CD4-positive, alpha-beta T cell treated with Interleukin-6 for 4 hours (primary cell): ENCODE data around the gene CTNNAL1.

Source experiments
- DNase-seq: peaks from one replicate; pipeline ENCODE4 v3.0.0-alpha.2; 2020; ENCODE audit warnings: mixed read lengths

CTNNAL1 gene

GRCh38 chr9:109026306-109026705 is 13.0 kb upstream of the CTNNAL1 start:
- no peak for DNase-seq

DNA sequence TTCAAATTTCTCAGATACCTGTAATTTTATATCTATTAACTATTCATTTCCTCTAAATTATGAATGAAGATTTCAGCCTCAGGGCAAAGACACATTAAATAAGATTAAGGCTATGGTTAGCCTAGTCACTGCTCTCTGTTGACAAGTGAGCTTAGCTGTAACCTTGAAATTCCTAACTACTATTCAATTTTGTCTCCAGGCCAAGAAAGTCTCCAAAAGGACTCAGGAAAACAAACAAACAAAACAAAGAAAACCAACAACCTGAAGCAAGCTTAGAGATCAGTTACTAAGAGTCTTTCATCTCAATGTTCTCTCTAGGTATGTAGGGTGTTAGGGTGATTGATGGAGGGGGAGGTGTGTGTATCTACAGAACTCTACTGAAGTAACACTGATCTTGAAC is 9.6 kb upstream of the CTNNAL1 start:
- DNase-seq = no peak

DNA sequence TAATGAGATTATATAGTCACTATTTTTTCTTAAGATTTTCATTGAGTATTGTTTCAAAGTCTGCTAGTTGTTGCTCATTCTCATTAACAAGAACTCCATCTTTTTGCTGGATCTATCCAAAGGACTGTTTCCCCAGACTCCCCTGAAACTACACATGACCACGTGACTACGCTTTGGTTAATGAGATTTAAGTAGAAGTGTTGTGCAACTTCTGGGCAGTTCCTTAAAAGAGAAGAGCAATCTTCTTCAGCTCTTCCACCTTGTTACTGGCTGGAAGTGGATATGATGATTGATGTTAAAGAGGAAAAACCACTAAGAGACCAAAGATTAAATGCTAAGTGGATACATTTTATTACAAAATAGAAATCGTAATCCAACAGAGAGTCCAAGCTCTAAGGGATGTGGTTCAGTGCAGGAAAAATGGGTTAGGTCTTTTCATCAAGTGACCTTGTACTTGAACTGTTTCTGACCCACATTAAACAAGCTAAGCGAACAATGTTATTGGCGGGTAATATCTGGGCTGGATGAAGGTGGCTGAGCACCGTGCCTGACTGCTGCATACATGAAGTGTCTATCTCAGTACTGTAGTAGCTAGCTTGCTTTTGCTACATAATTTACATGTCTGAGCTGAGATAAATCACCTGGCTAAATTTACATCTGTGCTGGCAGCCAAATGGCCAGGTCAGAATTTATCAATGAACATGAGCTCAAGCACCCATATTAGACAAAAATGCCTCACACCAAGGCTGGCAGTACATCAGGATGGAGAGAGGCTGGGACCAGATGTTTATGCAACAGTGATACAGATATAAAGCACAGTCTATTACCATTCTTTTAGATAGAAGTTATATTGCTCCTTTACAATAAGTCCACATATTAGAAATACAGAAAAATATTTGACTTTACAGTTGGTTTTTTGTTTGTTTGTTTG is 7.5 kb upstream of the CTNNAL1 start:
- no peak for DNase-seq

DNA sequence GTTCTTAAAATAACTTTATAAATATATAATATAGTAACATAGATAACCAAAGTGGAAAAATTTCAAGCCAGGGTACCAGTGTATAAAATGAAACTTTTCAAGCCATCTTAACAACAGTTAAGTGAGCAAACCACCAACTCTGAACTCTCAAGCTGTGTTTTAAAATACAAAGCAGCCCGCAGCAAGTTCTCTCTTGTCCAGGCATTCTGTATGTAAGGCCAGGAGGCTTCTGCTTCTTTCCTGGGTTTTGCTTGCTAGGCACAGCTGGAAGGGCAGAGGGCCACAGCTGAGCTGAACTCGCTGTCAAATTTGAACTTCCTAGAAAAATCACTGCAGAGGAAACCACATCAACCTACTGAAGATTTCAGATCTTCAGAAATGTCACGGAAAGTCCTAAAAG is 6.8 kb upstream of the CTNNAL1 start:
- no peak for DNase-seq

- no peak for DNase-seq
These were observed 6.1 kb upstream of the CTNNAL1 start for GRCh38 chr9:109019420-109019819.

DNA sequence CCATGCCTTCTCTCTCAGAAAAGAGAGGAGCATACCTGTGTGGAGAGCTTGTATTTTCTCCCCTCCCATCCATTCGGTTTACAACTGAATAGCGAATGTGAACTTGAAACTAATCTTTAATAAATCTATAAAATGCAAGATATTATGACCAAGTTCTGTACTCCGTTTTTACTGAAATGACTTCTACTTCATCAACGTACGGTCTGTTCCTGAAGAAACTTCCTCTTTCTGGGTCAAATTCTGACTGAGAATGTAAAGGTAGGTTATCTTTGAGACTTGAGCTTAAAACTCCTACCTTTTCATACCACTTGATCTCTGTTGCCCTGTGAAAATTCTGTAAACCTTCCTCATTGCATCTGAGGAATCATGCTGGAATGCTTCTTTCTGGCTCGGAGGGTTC is 4.2 kb upstream of the CTNNAL1 start:
- DNase-seq = no peak

- no peak for DNase-seq
These were observed 3.8 kb upstream of the CTNNAL1 start for GRCh38 chr9:109017061-109017460.

DNA sequence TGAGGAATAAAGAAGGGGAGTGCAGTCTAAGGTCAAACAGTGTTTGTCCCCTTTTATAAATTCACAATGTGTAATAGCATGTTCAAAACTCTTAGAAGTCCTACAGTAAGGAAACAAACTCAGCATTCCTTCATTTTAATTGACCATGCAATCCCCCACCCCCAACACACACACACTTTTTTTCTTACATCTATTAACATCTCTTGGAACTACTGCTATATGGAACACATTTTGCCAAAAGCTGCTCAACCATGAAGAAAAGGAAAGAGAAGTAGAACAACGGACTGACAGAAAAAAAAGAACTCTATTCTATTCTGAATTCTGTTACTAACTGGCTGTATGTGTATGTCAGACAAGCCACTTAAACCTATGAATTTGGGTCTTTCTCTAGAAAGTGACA is 2.8 kb upstream of the CTNNAL1 start:
- DNase-seq = no peak

GRCh38 chr9:109014608-109015280 is 1.4 kb upstream of the CTNNAL1 start:
- DNase-seq = no peak

DNA sequence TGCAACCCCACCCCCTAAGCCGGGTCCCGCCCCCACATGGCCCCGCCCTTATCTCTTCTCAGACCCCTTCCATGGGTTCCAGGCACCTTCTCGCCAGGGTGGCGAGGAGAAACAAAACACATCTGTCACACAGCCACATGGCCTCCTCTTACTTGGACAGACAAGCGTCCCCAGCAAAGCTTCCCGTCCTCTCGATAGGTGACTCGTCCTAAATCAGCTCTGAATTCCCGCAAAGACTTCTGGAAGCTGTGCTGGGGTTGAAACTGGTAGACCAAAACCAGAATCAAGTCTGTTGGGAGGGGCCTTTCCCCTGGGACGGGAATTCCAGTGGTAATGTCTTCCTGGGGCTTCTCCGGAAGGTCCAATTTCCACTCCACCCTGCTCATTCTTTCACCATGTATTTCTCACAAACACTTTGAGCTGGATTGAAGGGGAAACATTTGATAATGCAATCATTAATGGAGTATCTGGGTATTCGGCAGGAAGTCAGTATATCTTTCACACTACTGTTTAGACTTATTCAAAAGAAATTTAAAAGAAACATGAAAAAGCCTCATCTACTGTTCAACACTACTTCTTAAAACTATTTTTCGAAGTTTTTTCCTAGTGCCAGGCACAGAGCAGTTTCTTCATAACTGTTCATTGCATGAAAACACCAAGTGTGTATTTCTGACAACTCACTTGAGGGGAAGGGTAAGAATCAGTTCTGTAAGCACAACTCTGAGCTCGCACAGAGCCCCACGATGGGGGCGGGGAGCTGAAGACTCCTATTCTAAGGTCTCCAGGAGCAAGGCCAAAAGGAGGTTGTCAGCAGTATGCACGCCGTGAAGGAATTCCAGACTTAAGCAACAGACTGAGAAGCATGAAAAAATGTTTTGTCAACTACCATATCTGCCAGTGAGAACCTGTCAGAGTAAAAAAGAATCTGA is 644 bp upstream of the CTNNAL1 start:
- DNase-seq = no peak

DNA sequence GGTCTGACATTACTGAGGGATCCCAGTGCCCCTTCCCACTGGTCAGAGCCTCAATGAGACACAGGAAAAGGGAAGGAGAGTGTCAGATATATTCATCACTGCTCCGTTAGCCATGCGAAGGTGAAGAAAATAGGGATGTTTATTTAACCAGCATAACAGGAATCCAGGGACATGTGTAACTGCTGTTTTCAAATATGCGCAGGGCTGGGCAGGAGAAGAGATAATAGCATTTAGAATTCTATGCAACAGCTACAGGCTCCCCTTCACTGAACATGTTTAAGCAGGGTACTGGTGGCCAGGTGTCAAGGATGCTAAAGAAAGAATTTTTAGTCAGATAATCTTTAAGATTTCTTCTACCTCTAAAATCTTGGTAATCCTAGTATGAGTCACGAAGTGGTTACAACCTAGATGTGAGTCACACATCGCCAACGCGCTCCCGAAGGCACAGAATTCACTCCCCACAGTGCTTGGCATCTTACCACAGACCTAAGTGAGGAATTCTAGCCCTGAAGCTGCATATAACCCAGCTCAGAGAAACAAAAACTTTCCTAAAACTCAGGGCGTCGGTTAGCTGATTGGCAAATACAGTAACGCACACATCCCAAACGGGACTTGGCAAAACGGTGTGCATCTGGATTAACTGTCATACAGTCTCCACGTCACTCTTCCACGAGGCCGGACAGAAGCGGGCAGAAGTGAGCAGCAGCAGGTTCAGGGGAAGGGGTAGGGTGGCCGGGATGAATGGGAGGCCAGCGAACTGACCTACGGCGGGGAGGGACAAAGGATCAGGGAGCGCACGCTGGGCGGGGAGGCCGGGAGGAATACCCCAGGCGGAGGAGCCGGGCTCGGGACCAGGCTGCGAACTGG is 1.1 kb downstream of the CTNNAL1 start:
- DNase-seq = peak; percentile 63

GRCh38 chr9:109011231-109011671 is 2.0 kb downstream of the CTNNAL1 start:
- DNase-seq = no peak

DNA sequence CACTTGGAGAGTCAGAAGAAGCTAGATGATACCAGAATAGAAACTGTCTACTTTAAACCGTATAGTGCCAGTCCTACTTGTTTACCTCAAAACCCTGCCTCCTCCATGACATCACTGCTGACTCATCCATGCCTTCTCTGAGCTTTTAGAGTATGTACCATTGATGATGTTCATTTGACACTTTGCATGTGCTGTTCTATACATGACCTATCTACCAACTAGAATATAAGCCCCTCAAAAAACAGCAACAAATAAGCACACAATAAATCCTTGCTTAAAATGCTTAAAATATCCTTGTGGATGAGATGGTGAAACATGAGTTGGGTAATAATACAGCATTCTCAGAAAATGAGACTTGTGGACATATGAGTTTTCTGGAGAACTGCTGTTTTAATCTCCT is 2.6 kb downstream of the CTNNAL1 start:
- DNase-seq = peak; percentile 74

DNA sequence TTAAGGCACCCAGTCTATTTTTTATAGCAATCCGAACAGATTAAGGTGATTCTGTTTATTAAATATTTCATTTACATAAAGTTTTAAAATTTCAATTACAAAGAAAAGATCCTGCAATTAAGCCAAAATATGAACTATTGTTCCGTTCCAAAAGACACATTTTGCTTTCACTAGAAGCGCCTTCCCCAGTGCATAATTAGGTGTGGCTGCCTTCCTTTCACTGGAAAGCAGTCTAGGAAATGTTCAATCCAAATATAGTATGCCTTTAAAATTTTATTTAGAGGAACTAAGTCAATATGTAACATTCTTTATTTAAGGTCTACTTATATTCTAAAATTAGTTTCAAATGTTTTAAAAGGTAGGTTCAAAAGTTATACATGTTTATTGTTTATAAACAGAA is 7.6 kb downstream of the CTNNAL1 start:
- DNase-seq = no peak

GRCh38 chr9:109003116-109003515 is 10.2 kb downstream of the CTNNAL1 start:
- no peak for DNase-seq

DNA sequence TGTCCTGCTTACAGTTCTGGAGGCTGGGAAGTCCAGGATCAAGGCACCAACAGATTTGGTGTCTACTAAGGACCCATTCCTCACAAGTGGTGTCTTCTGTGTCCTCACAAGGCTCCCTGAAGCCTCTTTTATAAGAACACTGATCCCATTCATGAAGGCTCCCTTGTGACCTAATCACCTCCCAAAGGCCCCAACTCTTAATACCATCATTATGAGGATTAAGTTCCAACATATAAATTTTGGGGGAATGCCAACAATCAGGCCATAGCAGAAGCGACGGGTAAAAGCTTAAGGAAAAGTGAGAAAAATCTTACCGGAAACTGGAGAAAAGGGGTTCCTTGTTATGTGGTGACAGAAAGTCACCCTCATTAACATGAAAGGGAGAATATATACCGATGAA is 11.2 kb downstream of the CTNNAL1 start:
- DNase-seq = no peak

DNA sequence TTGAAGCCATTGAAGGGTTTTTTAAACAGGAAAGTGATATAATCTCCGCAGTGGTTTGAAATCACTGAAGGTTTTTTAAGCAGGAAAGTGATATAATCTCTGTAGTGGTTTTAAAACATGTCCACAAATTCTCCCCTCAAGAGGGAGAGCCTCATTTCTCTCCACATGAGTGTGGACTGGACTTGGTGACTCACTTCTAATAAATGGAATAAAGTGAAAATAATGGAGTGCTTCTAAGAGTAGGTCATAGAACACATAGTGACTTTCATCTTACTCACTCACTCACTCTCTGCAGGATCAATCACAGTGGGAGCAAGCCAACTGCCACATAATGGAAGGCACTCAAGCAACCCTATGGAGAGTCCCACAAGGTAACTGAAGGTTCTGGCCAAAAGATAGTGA is 12.0 kb downstream of the CTNNAL1 start:
- no peak for DNase-seq

DNA sequence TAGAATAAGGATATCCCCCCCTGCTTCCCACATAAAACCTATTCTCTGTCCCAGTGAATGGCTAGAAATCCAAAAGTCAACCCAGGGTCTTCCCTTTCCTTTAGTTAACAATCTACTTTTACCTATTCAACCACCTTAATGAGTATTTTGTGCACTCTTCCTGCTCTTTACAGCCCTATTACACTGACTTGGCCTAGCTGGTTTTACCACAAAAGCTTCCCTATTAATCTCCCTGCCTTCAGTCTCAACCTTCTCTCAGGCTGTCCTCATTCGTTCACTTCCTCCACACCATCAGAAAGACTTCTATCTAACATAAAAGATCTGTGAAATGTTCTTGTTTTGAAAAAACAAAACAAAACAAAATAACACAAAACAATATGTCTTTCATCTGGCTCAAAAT is 16.2 kb downstream of the CTNNAL1 start:
- no peak for DNase-seq

GRCh38 chr9:108996643-108997042 is 16.7 kb downstream of the CTNNAL1 start:
- DNase-seq = no peak

DNA sequence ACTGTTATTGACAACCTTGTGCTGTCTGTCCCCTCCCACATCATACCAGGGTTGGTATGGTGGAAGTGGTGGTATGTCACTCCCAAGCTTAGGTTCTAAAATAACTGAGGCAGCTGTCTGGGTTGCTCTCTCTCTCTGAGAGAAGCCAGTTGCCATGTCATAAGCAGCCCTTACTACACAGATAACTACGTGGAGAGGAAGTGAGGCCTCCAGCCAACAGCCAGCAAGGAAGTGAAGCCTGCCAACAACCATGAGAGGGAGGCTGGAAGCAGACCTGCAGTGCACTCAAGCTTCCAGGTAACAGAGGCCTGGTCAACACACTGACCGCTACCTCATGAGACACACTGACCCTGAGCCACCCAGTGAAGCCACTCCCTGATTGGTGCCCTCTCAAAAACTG is 18.6 kb downstream of the CTNNAL1 start:
- DNase-seq = no peak

GRCh38 chr9:108991479-108991878 is 21.8 kb downstream of the CTNNAL1 start:
- DNase-seq = no peak

- no peak for DNase-seq
These were observed 29.4 kb downstream of the CTNNAL1 start for GRCh38 chr9:108983885-108984284.
